ENCODE measurements around the gene EEF1AKMT2. TPM values are rescaled to one million over a fixed set of nuclear protein-coding genes. Genes with fewer than 3 reads are reported as not detected.
"Not testable (repeated sequence)": the region's sequence is repeated elsewhere in the genome, so short reads cannot be mapped to it uniquely, and the experiment has no call there.

Gene EEF1AKMT2
- total RNA-seq, 1 donor from 2014 or later = 12.5 TPM

- Mint-ChIP-seq H3K9me3 (ENCODE audit: unreplicated experiment) (no peaks in the 10 kb centered on the region), H3K27me3 (ENCODE audit: unreplicated experiment) (no peaks in the 10 kb centered on the region), H3K27ac (ENCODE audit: unreplicated experiment) (no peak overlapping the region), H3K4me3 (ENCODE audit: unreplicated experiment) (no peak overlapping the region), H3K4me1 (ENCODE audit: unreplicated experiment) (no peaks in the 10 kb centered on the region), H3K36me3 (ENCODE audit: low read depth, unreplicated experiment) (peaks cover 7% of the 10 kb centered on the region)
- TF ChIP-seq CTCF (IDR thresholded peaks at IDR 0.05; ENCODE audit: unreplicated experiment) = no peak
- DNase-seq (ENCODE audit: low spot score) = no peak
These were observed 37.9 kb upstream of the EEF1AKMT2 start for GRCh38 chr10:124829447-124830115.

GRCh38 chr10:124827474-124827873, 35.8 kb upstream of the EEF1AKMT2 start:
- no peaks in the 10 kb centered on the region for H3K27me3 Mint-ChIP-seq (ENCODE audit: unreplicated experiment)
- no peak for DNase-seq (ENCODE audit: low spot score)
- no peaks in the 10 kb centered on the region for H3K4me1 Mint-ChIP-seq (ENCODE audit: unreplicated experiment)
- H3K9me3 Mint-ChIP-seq (ENCODE audit: unreplicated experiment) = no peaks in the 10 kb centered on the region
- H3K36me3 Mint-ChIP-seq (ENCODE audit: low read depth, unreplicated experiment) = peaks cover 7% of the 10 kb centered on the region
- TF ChIP-seq CTCF (IDR thresholded peaks at IDR 0.05; ENCODE audit: unreplicated experiment) = peak; percentile 94
- no peak overlapping the region for H3K4me3 Mint-ChIP-seq (ENCODE audit: unreplicated experiment)
- no peak overlapping the region for H3K27ac Mint-ChIP-seq (ENCODE audit: unreplicated experiment)

- no peak for TF ChIP-seq CTCF (IDR thresholded peaks at IDR 0.05; ENCODE audit: unreplicated experiment)
- H3K4me3 Mint-ChIP-seq (ENCODE audit: unreplicated experiment) = no peak overlapping the region
- no peaks in the 10 kb centered on the region for H3K4me1 Mint-ChIP-seq (ENCODE audit: unreplicated experiment)
- H3K36me3 Mint-ChIP-seq (ENCODE audit: low read depth, unreplicated experiment) = peaks cover 11% of the 10 kb centered on the region
- H3K27ac Mint-ChIP-seq (ENCODE audit: unreplicated experiment) = no peak overlapping the region
- no peaks in the 10 kb centered on the region for H3K27me3 Mint-ChIP-seq (ENCODE audit: unreplicated experiment)
- no peaks in the 10 kb centered on the region for H3K9me3 Mint-ChIP-seq (ENCODE audit: unreplicated experiment)
- no peak for DNase-seq (ENCODE audit: low spot score)
These were observed 34.6 kb upstream of the EEF1AKMT2 start for GRCh38 chr10:124826262-124826661.

DNA sequence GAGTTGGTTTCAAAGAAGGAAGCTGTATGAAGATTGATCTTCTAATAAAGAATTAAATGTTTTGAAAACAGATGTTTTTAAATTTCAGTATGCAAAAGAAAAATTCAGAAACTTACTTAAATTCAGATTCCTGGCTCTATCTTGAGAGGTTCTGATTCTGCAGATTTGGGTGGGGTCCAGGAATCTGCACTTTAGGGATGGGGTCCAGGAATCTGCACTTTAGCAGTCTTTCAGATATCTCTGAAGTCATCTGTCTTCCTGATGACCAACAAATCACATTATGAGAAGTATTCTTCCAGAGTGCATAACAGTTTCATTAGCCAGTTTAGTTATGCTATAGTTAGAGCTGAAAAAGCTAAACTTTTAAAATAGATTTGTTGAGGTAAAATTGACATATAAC, 34.0 kb upstream of the EEF1AKMT2 start:
- Mint-ChIP-seq H3K27ac (ENCODE audit: unreplicated experiment) (no peak overlapping the region), H3K4me1 (ENCODE audit: unreplicated experiment) (no peaks in the 10 kb centered on the region)

GRCh38 chr10:124824932-124825331, 33.2 kb upstream of the EEF1AKMT2 start:
- H3K4me1 Mint-ChIP-seq (ENCODE audit: unreplicated experiment); H3K27ac Mint-ChIP-seq (ENCODE audit: unreplicated experiment); H3K4me3 Mint-ChIP-seq (ENCODE audit: unreplicated experiment); DNase-seq (ENCODE audit: low spot score); H3K27me3 Mint-ChIP-seq (ENCODE audit: unreplicated experiment); H3K9me3 Mint-ChIP-seq (ENCODE audit: unreplicated experiment): not testable (repeated sequence)
- H3K36me3 Mint-ChIP-seq (ENCODE audit: low read depth, unreplicated experiment) = peaks cover 13% of the 10 kb centered on the region

More for the DNA sequence above, 34.0 kb upstream of the EEF1AKMT2 start:
- no peak overlapping the region for H3K4me3 Mint-ChIP-seq (ENCODE audit: unreplicated experiment)
- no peak for TF ChIP-seq CTCF (IDR thresholded peaks at IDR 0.05; ENCODE audit: unreplicated experiment)
- H3K27me3 Mint-ChIP-seq (ENCODE audit: unreplicated experiment) = no peaks in the 10 kb centered on the region
- no peaks in the 10 kb centered on the region for H3K9me3 Mint-ChIP-seq (ENCODE audit: unreplicated experiment)
- DNase-seq (ENCODE audit: low spot score) = no peak
- H3K36me3 Mint-ChIP-seq (ENCODE audit: low read depth, unreplicated experiment) = peaks cover 11% of the 10 kb centered on the region
